ENCODE results near the gene PUS3.

Gene PUS3

DNA sequence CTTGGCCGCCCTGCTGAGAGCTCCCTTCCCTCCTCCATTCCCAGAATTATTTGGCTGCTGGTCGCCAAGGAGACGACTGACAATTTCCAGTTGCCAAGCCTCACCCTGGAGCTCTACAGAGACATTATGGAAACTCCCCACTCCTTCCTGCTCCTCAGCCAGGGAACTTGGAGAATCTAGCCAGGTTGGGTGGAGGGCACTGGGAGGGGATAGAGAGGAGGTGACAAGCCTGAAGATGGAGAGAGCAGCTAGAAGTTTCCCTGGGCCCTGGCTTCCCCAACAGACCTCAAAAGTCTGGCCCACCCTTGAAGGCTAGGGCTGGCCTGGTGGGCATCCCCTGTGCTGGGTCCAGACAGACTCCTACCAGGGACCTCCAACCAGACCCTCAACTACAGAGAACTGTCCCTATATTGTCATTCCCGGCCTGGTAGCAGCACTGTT, 36.1 kb upstream of the PUS3 start:
- H3K4me3 ChIP-seq (IDR thresholded peaks at IDR 0.05; ENCODE audit: insufficient read depth, low read depth, low read length), result no peak overlapping the region
- TF ChIP-seq, protein P1, sequence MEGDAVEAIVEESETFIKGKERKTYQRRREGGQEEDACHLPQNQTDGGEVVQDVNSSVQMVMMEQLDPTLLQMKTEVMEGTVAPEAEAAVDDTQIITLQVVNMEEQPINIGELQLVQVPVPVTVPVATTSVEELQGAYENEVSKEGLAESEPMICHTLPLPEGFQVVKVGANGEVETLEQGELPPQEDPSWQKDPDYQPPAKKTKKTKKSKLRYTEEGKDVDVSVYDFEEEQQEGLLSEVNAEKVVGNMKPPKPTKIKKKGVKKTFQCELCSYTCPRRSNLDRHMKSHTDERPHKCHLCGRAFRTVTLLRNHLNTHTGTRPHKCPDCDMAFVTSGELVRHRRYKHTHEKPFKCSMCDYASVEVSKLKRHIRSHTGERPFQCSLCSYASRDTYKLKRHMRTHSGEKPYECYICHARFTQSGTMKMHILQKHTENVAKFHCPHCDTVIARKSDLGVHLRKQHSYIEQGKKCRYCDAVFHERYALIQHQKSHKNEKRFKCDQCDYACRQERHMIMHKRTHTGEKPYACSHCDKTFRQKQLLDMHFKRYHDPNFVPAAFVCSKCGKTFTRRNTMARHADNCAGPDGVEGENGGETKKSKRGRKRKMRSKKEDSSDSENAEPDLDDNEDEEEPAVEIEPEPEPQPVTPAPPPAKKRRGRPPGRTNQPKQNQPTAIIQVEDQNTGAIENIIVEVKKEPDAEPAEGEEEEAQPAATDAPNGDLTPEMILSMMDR (conservative IDR thresholded peaks at IDR 0.05; ENCODE audit: low read depth, low read length), result no peak
- no peaks in the 10 kb centered on the region for H3K27me3 ChIP-seq (ENCODE audit: insufficient read depth, low read depth)
- no peaks in the 10 kb centered on the region for H4K20me1 ChIP-seq (ENCODE audit: insufficient read depth)
- no peak overlapping the region for H3K27ac ChIP-seq
- no peak overlapping the region for H3K9ac ChIP-seq
- H3K79me2 ChIP-seq (ENCODE audit: insufficient read depth, low read depth), result no peaks in the 10 kb centered on the region
- no peaks in the 10 kb centered on the region for H3K36me3 ChIP-seq (ENCODE audit: insufficient read depth)
- H2AFZ ChIP-seq (ENCODE audit: low read depth), result no peak overlapping the region
- H3K4me2 ChIP-seq, result no peak overlapping the region
- peaks cover 5% of the 10 kb centered on the region for H3K4me1 ChIP-seq (ENCODE audit: low read depth, poor library complexity, severe bottlenecking)

DNA sequence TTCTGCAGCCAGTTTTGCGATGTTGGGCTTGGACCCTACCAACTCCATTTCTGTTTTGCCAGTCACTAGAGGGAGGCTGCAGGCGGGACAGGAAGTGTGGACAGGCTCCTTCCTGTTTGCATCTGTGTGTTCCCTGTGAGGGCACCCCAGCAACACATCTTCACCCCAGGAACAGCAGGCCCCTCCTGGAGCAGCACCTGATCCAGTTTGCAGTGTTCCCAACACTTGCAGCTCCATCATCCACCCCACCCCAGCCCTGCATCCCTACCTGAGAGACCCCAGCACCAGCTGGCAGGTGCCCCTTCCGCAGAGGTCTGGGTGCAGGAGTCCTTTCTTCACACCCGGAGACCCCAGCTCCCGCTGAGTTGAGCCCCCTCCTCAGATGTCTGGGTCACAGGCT, 35.4 kb upstream of the PUS3 start:
- no peak overlapping the region for H2AFZ ChIP-seq (ENCODE audit: low read depth)
- no peak overlapping the region for H3K4me3 ChIP-seq (IDR thresholded peaks at IDR 0.05; ENCODE audit: insufficient read depth, low read depth, low read length)
- no peaks in the 10 kb centered on the region for H3K79me2 ChIP-seq (ENCODE audit: insufficient read depth, low read depth)
- H3K27me3 ChIP-seq (ENCODE audit: insufficient read depth, low read depth), result no peaks in the 10 kb centered on the region
- no peak overlapping the region for H3K9ac ChIP-seq
- H3K4me2 ChIP-seq, result no peak overlapping the region
- TF ChIP-seq, protein P1 (conservative IDR thresholded peaks at IDR 0.05; ENCODE audit: low read depth, low read length), result no peak
- no peaks in the 10 kb centered on the region for H3K36me3 ChIP-seq (ENCODE audit: insufficient read depth)
- H4K20me1 ChIP-seq (ENCODE audit: insufficient read depth), result no peaks in the 10 kb centered on the region
- H3K4me1 ChIP-seq (ENCODE audit: low read depth, poor library complexity, severe bottlenecking), result peaks cover 5% of the 10 kb centered on the region
- H3K27ac ChIP-seq, result no peak overlapping the region

DNA sequence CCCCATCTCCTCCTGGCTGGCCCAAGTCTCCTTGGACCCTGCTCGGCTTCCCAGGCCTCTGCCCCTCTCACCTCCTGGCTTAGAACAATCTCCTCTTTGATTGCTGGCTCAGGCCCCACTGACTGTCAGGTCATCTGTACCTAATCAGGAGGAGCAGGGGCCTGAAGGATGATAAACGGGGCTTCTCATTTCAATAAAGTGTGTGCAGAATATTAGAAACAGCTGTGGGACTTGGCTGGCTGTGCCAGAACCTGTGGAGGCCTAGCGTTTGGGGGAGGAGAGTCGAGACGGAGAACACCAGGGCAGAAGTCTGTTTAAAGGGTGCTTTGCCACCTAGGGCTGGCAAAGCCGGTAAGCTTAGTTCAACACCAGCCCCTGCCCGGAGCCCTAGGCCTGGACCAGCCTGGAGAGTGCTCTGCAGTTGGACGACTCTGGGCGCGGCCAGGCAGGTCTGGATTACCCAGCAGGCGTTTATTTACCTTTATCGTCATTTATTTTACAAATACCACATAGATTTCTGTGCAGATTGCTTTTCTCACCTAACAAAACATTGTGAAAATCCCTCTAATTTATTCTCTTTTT, 32.7 kb upstream of the PUS3 start:
- Histone ChIP-seq H4K20me1 (ENCODE audit: insufficient read depth) (no peaks in the 10 kb centered on the region), H2AFZ (ENCODE audit: low read depth) (no peak overlapping the region), H3K36me3 (ENCODE audit: insufficient read depth) (no peaks in the 10 kb centered on the region), H3K4me2 (no peak overlapping the region), H3K27ac (no peak overlapping the region), H3K79me2 (ENCODE audit: insufficient read depth, low read depth) (no peaks in the 10 kb centered on the region), H3K27me3 (ENCODE audit: insufficient read depth, low read depth) (no peaks in the 10 kb centered on the region), H3K4me3 (IDR thresholded peaks at IDR 0.05; ENCODE audit: insufficient read depth, low read depth, low read length) (no peak overlapping the region), H3K4me1 (ENCODE audit: low read depth, poor library complexity, severe bottlenecking) (no peaks in the 10 kb centered on the region), H3K9ac (no peak overlapping the region)
- TF ChIP-seq, protein P1 (conservative IDR thresholded peaks at IDR 0.05; ENCODE audit: low read depth, low read length), result no peak

DNA sequence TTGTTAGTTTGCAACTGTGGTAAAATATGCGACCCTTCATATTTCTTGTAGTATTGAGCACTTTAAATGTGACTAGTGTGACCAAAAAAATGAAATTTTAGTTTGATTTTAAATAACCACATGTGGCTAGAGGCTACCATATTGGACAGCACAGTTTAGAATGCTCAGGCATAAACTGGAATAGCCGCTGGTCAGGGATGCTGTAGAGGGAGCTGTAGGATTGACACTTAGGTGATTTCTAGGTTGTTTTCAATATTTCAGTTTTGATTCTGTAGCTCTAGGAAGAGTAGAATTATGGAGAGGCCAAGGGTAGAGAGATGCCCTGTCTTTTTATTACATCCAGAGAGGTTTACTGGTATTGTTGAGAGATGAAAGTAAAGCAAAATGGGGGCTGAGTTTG, 32.0 kb upstream of the PUS3 start:
- Histone ChIP-seq H2AFZ (ENCODE audit: low read depth) (no peak overlapping the region), H3K9ac (no peak overlapping the region), H3K4me2 (no peak overlapping the region), H3K4me1 (ENCODE audit: low read depth, poor library complexity, severe bottlenecking) (no peaks in the 10 kb centered on the region), H3K27ac (no peak overlapping the region), H3K27me3 (ENCODE audit: insufficient read depth, low read depth) (no peaks in the 10 kb centered on the region), H3K79me2 (ENCODE audit: insufficient read depth, low read depth) (no peaks in the 10 kb centered on the region), H3K36me3 (ENCODE audit: insufficient read depth) (no peaks in the 10 kb centered on the region), H4K20me1 (ENCODE audit: insufficient read depth) (no peaks in the 10 kb centered on the region), H3K4me3 (IDR thresholded peaks at IDR 0.05; ENCODE audit: insufficient read depth, low read depth, low read length) (no peak overlapping the region)
- TF ChIP-seq, protein P1 (conservative IDR thresholded peaks at IDR 0.05; ENCODE audit: low read depth, low read length), result no peak
